Heart right ventricle (tissue), 16 donors: ENCODE measurements around the gene DNAH1. TPM values are rescaled to one million over a fixed set of nuclear protein-coding genes. Genes with fewer than 3 reads are reported as not detected.

ENCODE experiments used
- ATAC-seq, 8 donors: fragments of 200-7000 bp; cut with Tn5 transposase; one replicate each; pipeline ENCODE4 v1.9.1; 2020; ENCODE audit warnings: mild to moderate bottlenecking in 8 of 8, moderate library complexity in 8 of 8, moderate number of reproducible peaks in 1 of 8
- DNase-seq, 2 donors: peaks; one replicate each; pipeline ENCODE4 v3.0.0-alpha.2; 2020
- H3K27ac ChIP-seq, 10 donors: fragments of 200-600 bp; sonication (generic) in 2 of 10; one replicate each; pipeline versions ENCODE4 v1.5.0 to v1.8.0; 2020 to 2022; ENCODE audit warnings: mild to moderate bottlenecking in 3 of 10
- H3K27me3 ChIP-seq, 7 donors: fragments of 200-600 bp; one replicate each; pipeline ENCODE4 v1.8.0; 2021 to 2022; ENCODE audit warnings: mild to moderate bottlenecking in 2 of 7
- H3K36me3 ChIP-seq, 9 donors: fragments of 200-600 bp; sonication (generic) in 1 of 9; one replicate each; pipeline versions ENCODE4 v1.5.0 to v1.8.0; 2020 to 2022; ENCODE audit warnings: mild to moderate bottlenecking in 2 of 9
- H3K4me1 ChIP-seq, 9 donors: fragments of 200-600 bp; sonication (generic) in 1 of 9; one replicate each; pipeline versions ENCODE4 v1.5.0 to v1.8.0; 2020 to 2022; ENCODE audit warnings: mild to moderate bottlenecking in 4 of 9
- H3K4me3 ChIP-seq, 10 donors: fragments of 200-600 bp; sonication (generic) in 2 of 10; one replicate each; pipeline versions ENCODE4 v1.5.0 to v1.8.0; 2020 to 2022; ENCODE audit warnings: mild to moderate bottlenecking in 7 of 10, moderate library complexity in 2 of 10
- H3K9me3 ChIP-seq, 11 donors: fragments of 200-600 bp in 10 of 11; sonication (generic) in 2 of 11; one replicate each; pipeline versions ENCODE4 v1.5.0 to v1.8.0; 2013 to 2022; ENCODE audit warnings: mild to moderate bottlenecking in 2 of 11, control low read depth in 1 of 11, moderate library complexity in 1 of 11
- CTCF ChIP-seq, 9 donors: fragments of 200-600 bp; sonication (generic) in 2 of 9; IDR thresholded peaks; one replicate each; pipeline versions ENCODE4 v1.5.0 to v1.8.0; 2021 to 2022; ENCODE audit warnings: antibody characterized with exemption in 9 of 9, mild to moderate bottlenecking in 5 of 9, moderate library complexity in 1 of 9
- WGBS, 2 donors: extraction: QIAGEN DNeasy Blood & Tissue Kit; methylation state at CpG; one replicate each; pipeline ENCODE4 v1.1.7; 2013; ENCODE audit warnings: inconsistent platforms in 1 of 2; 5-methylcytosine and 5-hydroxymethylcytosine counted together
- intact Hi-C, 10 donors: fragments of 100-400 bp; cut with DNase I; formaldehyde crosslinking; loops; one replicate each; pipeline versions ENCODE4 v1.11.1 to v1.14.2; 2022
- polyA plus RNA-seq, 2 donors: library from polyadenylated mRNA; stranded (reverse); fragments of 200-250 nt; gene quantifications; one replicate each; pipeline ENCODE4 v1.2.3, GENCODE V29; 2013
- total RNA-seq, 10 donors: library from RNA; stranded (reverse); fragmentation: NEBNext Ultra II Directional in 3 of 10; extraction: Animal tissue kit (Norgen Biotek cat#: 25700) in 3 of 10; gene quantifications; one replicate each; pipeline versions ENCODE4 v1.2.1 to v1.2.4, GENCODE V29; 2021 to 2023
- donor health status: Arrhythmogenic right ventricular cardiomyopathy.
- donor health status: ischemic (EF 13 %, LVEDD 7.1; RV severe dilation, severe dysfunction).
- donor health status: healthy with polysubstance abuse.
- donor health status: DM: no; HTN: yes; CAD: no.
- donor health status: DM: no; HTN: no; CAD: no.
- donor health status: ischemic (EF 25% LVEDD 6.9; RV normal size, moderate dysfunction).
- donor health status: ischemic (EF 25% LVEDD 5.7; RV mildly dilated, moderate dysfunction).
- donor health status: healthy.
- donor health status: DM: yes; HTN: yes; CAD: no.
- donor health status: Ischemic cardiomyopathy.
- donor health status: ischemic (EF 35%, LVEDD 5.7; RV mildly dilated, moderate dysfunction).
- donor health status: nonischemic (EF 11% LVEDD 7.7; RV severe dilation, severe dysfunction).
- donor health status: DM: yes; HTN: yes; CAD: no.
- donor health status: PGD.
- donor health status: ischemic (EF 29% LVEDD 5.4; RV normal size, mild dysfunction).
- donor health status: nonischemic (EF 23%, LVEDD 6.1; RV moderate dilation, normal function).

Gene DNAH1
- total and polyA plus RNA-seq, 12 donors = 0.99 to 6.4 (median 2.8) TPM

- intact Hi-C loops = no loop called here
- 94% methylated on average over 11 of the region's 11 CpGs for WGBS, 2 donors
These were observed 86.7 kb downstream of the DNAH1 start for GRCh38 chr3:52402706-52403270.

DNA sequence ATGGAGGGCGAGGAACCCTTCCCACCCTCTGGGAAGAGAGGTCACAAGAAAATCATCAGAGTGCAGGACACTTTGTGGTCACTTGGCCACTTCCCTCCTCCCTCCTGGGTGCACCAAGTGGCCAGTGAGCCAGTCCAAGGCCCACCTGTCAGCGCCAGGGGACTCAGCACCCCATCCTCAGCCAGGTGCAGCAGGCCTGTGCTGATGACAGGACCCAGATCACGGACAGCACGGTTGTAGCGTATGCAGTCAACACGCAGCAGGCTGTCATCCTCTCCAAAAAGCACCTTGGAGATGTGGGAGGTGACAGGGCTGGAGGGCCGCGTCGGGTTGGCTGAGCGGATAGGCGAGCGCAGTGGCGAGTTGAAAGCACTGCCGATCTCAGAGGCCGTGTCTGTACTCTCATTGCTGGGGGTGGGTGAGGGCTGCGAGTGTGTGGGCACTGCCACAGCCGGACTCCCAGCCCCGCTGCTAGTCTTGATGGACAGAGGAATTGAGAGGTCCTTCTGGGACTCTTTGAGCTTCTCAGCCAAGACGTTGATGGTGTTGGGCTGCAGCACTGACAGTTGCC, 87.2 kb downstream of the DNAH1 start:
- no peak for TF ChIP-seq CTCF (IDR thresholded peaks at IDR 0.05)
- ATAC-seq = no peak
- Histone ChIP-seq H3K9me3 (no peaks in the 10 kb centered on the region), H3K4me1 (peaks cover 0 to 26% (median 10%) of the 10 kb centered on the region in 9 donors), H3K27ac (no peak overlapping the region), H3K36me3 (peaks cover 0 to 97% (median 50%) of the 10 kb centered on the region in 9 donors), H3K4me3 (no peak overlapping the region), H3K27me3 (no peaks in the 10 kb centered on the region)
- WGBS, 2 donors = 95 to 96% methylated on average over 19 of the region's 19 CpGs
- DNase-seq = no peak
- intact Hi-C loops = no loop called here

More at GRCh38 chr3:52402706-52403270, 86.7 kb downstream of the DNAH1 start:
- ATAC-seq (no peak), DNase-seq (no peak)
- TF ChIP-seq CTCF (IDR thresholded peaks at IDR 0.05) = no peak
- no peaks in the 10 kb centered on the region for H3K27me3 ChIP-seq
- H3K4me1 ChIP-seq = peaks cover 0 to 21% (median 10%) of the 10 kb centered on the region in 9 donors
- peaks cover 0 to 94% (median 50%) of the 10 kb centered on the region in 9 donors for H3K36me3 ChIP-seq
- H3K4me3 ChIP-seq = no peak overlapping the region
- H3K27ac ChIP-seq = no peak overlapping the region
- no peaks in the 10 kb centered on the region for H3K9me3 ChIP-seq

DNA sequence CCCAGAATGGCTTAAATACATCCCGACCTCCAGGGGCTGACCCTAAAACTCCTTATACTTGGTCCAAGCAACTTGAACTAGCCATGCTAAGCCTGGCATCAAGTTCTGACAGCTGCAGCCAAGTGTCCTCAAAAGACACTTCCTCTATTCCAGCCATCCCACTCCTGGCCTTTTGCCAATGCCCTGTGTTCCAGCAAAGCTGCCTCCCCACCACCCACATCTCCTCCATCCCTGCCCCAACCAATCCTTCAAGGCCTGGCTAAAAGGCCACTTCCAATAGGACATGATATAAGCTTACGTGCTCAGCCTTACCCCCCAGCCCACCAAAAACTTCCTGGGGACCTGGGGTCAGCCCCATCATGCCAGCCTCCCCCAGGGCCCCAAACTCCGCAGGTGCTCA, 87.8 kb downstream of the DNAH1 start:
- Histone ChIP-seq H3K27ac (no peak overlapping the region), H3K9me3 (no peaks in the 10 kb centered on the region), H3K4me1 (peaks cover 0 to 32% (median 16%) of the 10 kb centered on the region in 9 donors), H3K4me3 (no peak overlapping the region), H3K36me3 (peaks cover 0 to 97% (median 50%) of the 10 kb centered on the region in 9 donors), H3K27me3 (no peaks in the 10 kb centered on the region)
- no peak for TF ChIP-seq CTCF (IDR thresholded peaks at IDR 0.05)
- intact Hi-C loops = no loop called here
- no peak for ATAC-seq
- WGBS, 2 donors = 84 to 92% methylated on average over 3 of the region's 3 CpGs
- no peak for DNase-seq

- DNase-seq = no peak
- WGBS, 2 donors = 95% methylated on average over 10 of the region's 10 CpGs
- Histone ChIP-seq H3K9me3 (no peaks in the 10 kb centered on the region), H3K4me1 (peaks cover 0 to 33% (median 20%) of the 10 kb centered on the region in 9 donors), H3K36me3 (peaks cover 0 to 93% (median 50%) of the 10 kb centered on the region in 9 donors), H3K27me3 (no peaks in the 10 kb centered on the region), H3K27ac (no peak overlapping the region), H3K4me3 (no peak overlapping the region)
- TF ChIP-seq CTCF (IDR thresholded peaks at IDR 0.05) = no peak
- ATAC-seq = no peak
- intact Hi-C loops = no loop called here
These were observed 88.3 kb downstream of the DNAH1 start for GRCh38 chr3:52404391-52404790.
